Caco-2 (cell line): Measurements from ENCODE around the gene POLR3H. TPM values are rescaled to one million over a fixed set of nuclear protein-coding genes. Genes with fewer than 3 reads are reported as not detected.

Experiments
- BruUV-seq: library from RNA; stranded (reverse); fragments of 400-500 nt; replicated peaks from 2 replicates; lab custom pipeline; 2021; lab: Mats Ljungman, UMichigan
- CTCF ChIA-PET: fragments of 300-600 bp; sonication (Branson Sonifier 250); formaldehyde crosslinking; loops from one replicate; lab custom pipeline; 2022; ENCODE audit warnings: antibody characterized with exemption; lab: Charles Lee
- POLR2A ChIA-PET: fragments of 300-600 bp; sonication (Branson Sonifier 250); formaldehyde crosslinking; loops from one replicate; lab custom pipeline; 2022; ENCODE audit warnings: antibody characterized with exemption; lab: Charles Lee
- DNase-seq, 2 experiments: peaks; one replicate each; pipeline versions ENCODE4 v3.0.0 to v3.0.0-alpha.2; 2020 to 2022
- H3K27me3 ChIP-seq: replicated peaks from 2 replicates; pipeline ENCODE4 v1.6.0; 2011; ENCODE audit warnings: low read length; ENCODE audit not compliant: control insufficient read depth, insufficient read depth
- H3K36me3 ChIP-seq: 2 replicates; pipeline ENCODE4 v1.5.1; 2011; ENCODE audit warnings: low read length; ENCODE audit not compliant: control insufficient read depth, insufficient read depth
- H3K4me1 ChIP-seq: fragments of 250-450 bp; sonication (Bioruptor Pico); 2 replicates; pipeline ENCODE4 v1.5.1; 2020; ENCODE audit warnings: mild to moderate bottlenecking
- H3K4me3 ChIP-seq: 2 replicates; pipeline ENCODE4 v1.5.1; 2011; ENCODE audit warnings: low read depth, mild to moderate bottlenecking, control low read depth, low read length
- H3K9me3 ChIP-seq: fragments of 250-450 bp; sonication (Bioruptor Pico); 2 replicates; pipeline ENCODE4 v1.5.1; 2020; ENCODE audit warnings: mild to moderate bottlenecking, moderate library complexity
- H3K27ac Mint-ChIP-seq: one replicate; pipeline ENCODE4 v1.8.0; 2022; ENCODE audit warnings: mixed read lengths; ENCODE audit not compliant: unreplicated experiment
- H3K27me3 Mint-ChIP-seq: one replicate; pipeline ENCODE4 v1.8.0; 2022; ENCODE audit warnings: mixed read lengths; ENCODE audit not compliant: insufficient read depth, unreplicated experiment
- H3K36me3 Mint-ChIP-seq: one replicate; pipeline ENCODE4 v1.8.0; 2022; ENCODE audit warnings: mild to moderate bottlenecking, mixed read lengths; ENCODE audit not compliant: insufficient read depth, unreplicated experiment
- H3K4me1 Mint-ChIP-seq: one replicate; pipeline ENCODE4 v1.8.0; 2022; ENCODE audit warnings: low read depth, mixed read lengths; ENCODE audit not compliant: unreplicated experiment
- H3K4me3 Mint-ChIP-seq: one replicate; pipeline ENCODE4 v1.8.0; 2022; ENCODE audit warnings: mild to moderate bottlenecking, moderate library complexity, mixed read lengths; ENCODE audit not compliant: unreplicated experiment
- H3K9me3 Mint-ChIP-seq: one replicate; pipeline ENCODE4 v1.8.0; 2022; ENCODE audit warnings: mixed read lengths; ENCODE audit not compliant: unreplicated experiment
- CTCF ChIP-seq, 2 experiments: fragments of 200-600 bp in 1 of 2; IDR thresholded peaks; 1 replicate in 1 of 2; 2 replicates in 1 of 2; pipeline versions ENCODE4 v1.5.1 to v1.8.0; 2011 to 2022; ENCODE audit warnings: antibody characterized with exemption in 1 of 2, control low read depth in 1 of 2, inconsistent platforms in 1 of 2, low read depth in 1 of 2, low read length in 1 of 2, mild to moderate bottlenecking in 1 of 2, moderate library complexity in 1 of 2; ENCODE audit not compliant: insufficient read depth in 1 of 2, severe bottlenecking in 1 of 2, unreplicated experiment in 1 of 2
- intact Hi-C: fragments of 100-400 bp; cut with micrococcal nuclease; formaldehyde crosslinking; loops from one replicate; pipeline ENCODE4 v1.10.0; 2022; ENCODE audit not compliant: unreplicated experiment
- total RNA-seq: library from RNA; stranded (reverse); gene quantifications from 2 replicates; pipeline ENCODE4 v1.2.3, GENCODE V29; 2022

The POLR3H gene
- total RNA-seq, 1 experiment from 2014 or later = 42.2 TPM

GRCh38 chr22:41567512-41567768 lies 23.2 kb upstream of the POLR3H start:
- H3K9me3 ChIP-seq = no peaks in the 10 kb centered on the region
- Mint-ChIP-seq H3K36me3 (no peaks in the 10 kb centered on the region), H3K4me3 (no peak overlapping the region), H3K27me3 (no peaks in the 10 kb centered on the region), H3K4me1 (no peaks in the 10 kb centered on the region), H3K9me3 (peaks cover 6% of the 10 kb centered on the region), H3K27ac (no peak overlapping the region)
- ChIA-PET CTCF (interaction anchor here (0.6 kb wide), 1 partner anchor 45 kb away, joined by 3 read pairs; no protein-coding TSS in a partner anchor), POLR2A (no interaction called here)
- H3K4me3 ChIP-seq = no peak overlapping the region
- H3K36me3 ChIP-seq = no peaks in the 10 kb centered on the region
- no peak for DNase-seq
- peaks cover 5% of the 10 kb centered on the region; the same call in 1 of the 2 replicates for H3K4me1 ChIP-seq
- no peaks in the 10 kb centered on the region for H3K27me3 ChIP-seq
- no peak for TF ChIP-seq CTCF (IDR thresholded peaks at IDR 0.05; ENCODE audit: insufficient read depth in 1 of 2, low read depth in 1 of 2, low read length in 1 of 2, severe bottlenecking in 1 of 2, unreplicated experiment in 1 of 2)
- intact Hi-C loops = no loop called here
- BruUV-seq = no TSS peak

GRCh38 chr22:41565403-41566054 lies 21.3 kb upstream of the POLR3H start:
- no peaks in the 10 kb centered on the region for H3K9me3 ChIP-seq
- H3K36me3 ChIP-seq = no peaks in the 10 kb centered on the region
- Mint-ChIP-seq H3K36me3 (no peaks in the 10 kb centered on the region), H3K9me3 (no peaks in the 10 kb centered on the region), H3K27ac (no peak overlapping the region), H3K4me1 (peaks cover 8% of the 10 kb centered on the region), H3K27me3 (no peaks in the 10 kb centered on the region), H3K4me3 (no peak overlapping the region)
- no peaks in the 10 kb centered on the region for H3K27me3 ChIP-seq
- intact Hi-C loops = no loop called here
- DNase-seq = no peak
- H3K4me3 ChIP-seq = no peak overlapping the region
- no peak for TF ChIP-seq CTCF (IDR thresholded peaks at IDR 0.05; ENCODE audit: insufficient read depth in 1 of 2, low read depth in 1 of 2, low read length in 1 of 2, severe bottlenecking in 1 of 2, unreplicated experiment in 1 of 2)
- H3K4me1 ChIP-seq = peaks cover 5% of the 10 kb centered on the region; the same call in 1 of the 2 replicates
- CTCF ChIA-PET = interaction anchor here (0.6 kb wide), 1 partner anchor 41 kb away, joined by 3 read pairs; no protein-coding TSS in a partner anchor
- POLR2A ChIA-PET = interaction anchor here (1.2 kb wide), 1 partner anchor 24 kb away, joined by 3 read pairs; the partner anchor contains the start of gene PMM1
- BruUV-seq = no TSS peak

GRCh38 chr22:41564563-41564962 lies 20.3 kb upstream of the POLR3H start:
- Mint-ChIP-seq H3K4me1 (peaks cover 11% of the 10 kb centered on the region), H3K27ac (no peak overlapping the region), H3K36me3 (no peaks in the 10 kb centered on the region), H3K9me3 (no peaks in the 10 kb centered on the region), H3K4me3 (no peak overlapping the region), H3K27me3 (no peaks in the 10 kb centered on the region)
- ChIA-PET CTCF (interaction anchor here (0.6 to 0.7 kb wide), 2 partner anchors 15 to 135 kb away, joined by 3 to 6 read pairs; no protein-coding TSS in a partner anchor), POLR2A (no interaction called here)
- Histone ChIP-seq H3K27me3 (no peaks in the 10 kb centered on the region), H3K36me3 (no peaks in the 10 kb centered on the region), H3K4me1 (peaks cover 11% of the 10 kb centered on the region), H3K4me3 (no peak overlapping the region), H3K9me3 (no peaks in the 10 kb centered on the region)
- DNase-seq = no peak
- no TSS peak for BruUV-seq
- TF ChIP-seq CTCF (IDR thresholded peaks at IDR 0.05; ENCODE audit: insufficient read depth in 1 of 2, low read depth in 1 of 2, low read length in 1 of 2, severe bottlenecking in 1 of 2, unreplicated experiment in 1 of 2) = no peak
- intact Hi-C loops = no loop called here
